Measurements from ENCODE around the gene MAX. TPM values are rescaled to one million over a fixed set of nuclear protein-coding genes. Genes with fewer than 3 reads are reported as not detected.

Gene MAX
- total and polyA plus RNA-seq, 2 of the 8 experiments (the other 6 are each of a cell fraction or from before 2014, with no cell fraction given) = 36.9 to 65.1 TPM

DNA sequence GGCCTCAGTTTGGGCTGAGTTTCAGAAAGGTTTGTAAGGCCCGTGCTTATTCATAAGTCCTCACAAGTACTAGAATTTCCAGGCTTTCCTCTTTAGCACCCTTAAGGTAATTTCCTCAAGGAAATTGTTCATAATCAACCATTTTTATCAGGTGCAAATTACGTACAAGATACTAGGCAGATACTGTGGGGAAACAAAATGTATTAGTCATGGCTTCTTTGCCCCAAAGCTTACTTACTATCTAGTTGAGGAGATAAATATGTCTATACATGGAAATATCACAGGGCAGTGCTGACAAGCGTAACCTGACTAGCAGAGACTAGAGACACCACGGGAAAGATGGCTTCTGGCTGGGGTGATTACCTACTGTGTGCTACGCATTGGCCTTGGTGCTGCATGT is 22.5 kb downstream of the MAX start (continued):
- no peak for TF ChIP-seq GTF2F1 (IDR thresholded peaks at IDR 0.05; ENCODE audit: borderline replicate concordance, low read depth, low read length)
